BE2C (cell line): ENCODE data around the gene BPI.

ENCODE experiments used
- DNase-seq: peaks from one replicate; pipeline ENCODE4 v3.0.0-alpha.2; 2020
- H3K27me3 ChIP-seq: fragments of 250-450 bp; sonication (Bioruptor Pico); 2 replicates; pipeline ENCODE4 v1.5.1; 2020; ENCODE audit warnings: mild to moderate bottlenecking
- H3K36me3 ChIP-seq: fragments of 250-450 bp; sonication (Bioruptor Pico); 2 replicates; pipeline ENCODE4 v1.5.1; 2020; ENCODE audit warnings: mild to moderate bottlenecking
- H3K4me1 ChIP-seq: fragments of 250-450 bp; sonication (Bioruptor Pico); 2 replicates; pipeline ENCODE4 v1.5.1; 2020
- H3K4me3 ChIP-seq: 2 replicates; pipeline ENCODE4 v1.5.1; 2011; ENCODE audit warnings: low read depth, low read length
- H3K9me3 ChIP-seq: fragments of 250-450 bp; sonication (Bioruptor Pico); 2 replicates; pipeline ENCODE4 v1.5.1; 2020
- CTCF ChIP-seq: IDR thresholded peaks from 2 replicates; pipeline ENCODE4 v1.5.1; 2012; ENCODE audit warnings: mild to moderate bottlenecking, low read depth, low read length

Gene BPI

GRCh38 chr20:38267901-38268514 lies 35.9 kb upstream of the BPI start:
- H3K9me3 ChIP-seq, result no peaks in the 10 kb centered on the region; the same call in 1 of the 2 replicates
- no peak for TF ChIP-seq CTCF
- H3K27me3 ChIP-seq, result peaks cover 11% of the 10 kb centered on the region
- no peaks in the 10 kb centered on the region for H3K4me1 ChIP-seq
- no peaks in the 10 kb centered on the region for H3K36me3 ChIP-seq
- no peak for DNase-seq
- no peak overlapping the region for H3K4me3 ChIP-seq

GRCh38 chr20:38269040-38269439 lies 34.9 kb upstream of the BPI start:
- no peak for TF ChIP-seq CTCF
- Histone ChIP-seq H3K27me3 (peaks cover 7% of the 10 kb centered on the region; the same call in 1 of the 2 replicates), H3K9me3 (no peaks in the 10 kb centered on the region; the same call in 1 of the 2 replicates), H3K4me1 (no peaks in the 10 kb centered on the region), H3K4me3 (no peak overlapping the region), H3K36me3 (no peaks in the 10 kb centered on the region)
- no peak for DNase-seq

- no peak for TF ChIP-seq CTCF
- Histone ChIP-seq H3K4me1 (no peaks in the 10 kb centered on the region), H3K9me3 (no peaks in the 10 kb centered on the region; the same call in 1 of the 2 replicates), H3K4me3 (no peak overlapping the region), H3K36me3 (no peaks in the 10 kb centered on the region), H3K27me3 (peaks cover 7% of the 10 kb centered on the region; the same call in 1 of the 2 replicates)
- DNase-seq, result no peak
These were observed 34.2 kb upstream of the BPI start for GRCh38 chr20:38269715-38270114.

- Histone ChIP-seq H3K9me3 (no peaks in the 10 kb centered on the region; the same call in 1 of the 2 replicates), H3K4me3 (no peak overlapping the region), H3K27me3 (peaks cover under 1% of the 10 kb centered on the region; the same call in 1 of the 2 replicates), H3K36me3 (no peaks in the 10 kb centered on the region), H3K4me1 (no peaks in the 10 kb centered on the region)
- no peak for DNase-seq
- TF ChIP-seq CTCF, result no peak
These were observed 32.9 kb upstream of the BPI start for GRCh38 chr20:38270869-38271605.

- H3K4me1 ChIP-seq, result no peaks in the 10 kb centered on the region
- H3K9me3 ChIP-seq, result no peaks in the 10 kb centered on the region; the same call in 1 of the 2 replicates
- H3K4me3 ChIP-seq, result no peak overlapping the region
- no peak for TF ChIP-seq CTCF
- no peaks in the 10 kb centered on the region for H3K36me3 ChIP-seq
- DNase-seq, result no peak
- no peaks in the 10 kb centered on the region for H3K27me3 ChIP-seq
These were observed 32.3 kb upstream of the BPI start for GRCh38 chr20:38271608-38272120.

- Histone ChIP-seq H3K27me3 (no peaks in the 10 kb centered on the region), H3K36me3 (no peaks in the 10 kb centered on the region), H3K4me1 (no peaks in the 10 kb centered on the region), H3K4me3 (no peak overlapping the region), H3K9me3 (no peaks in the 10 kb centered on the region; the same call in 1 of the 2 replicates)
- TF ChIP-seq CTCF, result no peak
- no peak for DNase-seq
These were observed 31.6 kb upstream of the BPI start for GRCh38 chr20:38272398-38272797.
